HG03060 (cell line): ENCODE measurements around the gene ACRBP.
"Not testable (repeated sequence)": the region's sequence is repeated elsewhere in the genome, so short reads cannot be mapped to it uniquely, and the experiment has no call there.

Experiments
- ATAC-seq: cut with Tn5 transposase; IDR thresholded peaks from one replicate; pipeline ENCODE4 v1.9.1; 2021; ENCODE audit warnings: low read depth, moderate number of reproducible peaks; ENCODE audit not compliant: unreplicated experiment

ACRBP gene

DNA sequence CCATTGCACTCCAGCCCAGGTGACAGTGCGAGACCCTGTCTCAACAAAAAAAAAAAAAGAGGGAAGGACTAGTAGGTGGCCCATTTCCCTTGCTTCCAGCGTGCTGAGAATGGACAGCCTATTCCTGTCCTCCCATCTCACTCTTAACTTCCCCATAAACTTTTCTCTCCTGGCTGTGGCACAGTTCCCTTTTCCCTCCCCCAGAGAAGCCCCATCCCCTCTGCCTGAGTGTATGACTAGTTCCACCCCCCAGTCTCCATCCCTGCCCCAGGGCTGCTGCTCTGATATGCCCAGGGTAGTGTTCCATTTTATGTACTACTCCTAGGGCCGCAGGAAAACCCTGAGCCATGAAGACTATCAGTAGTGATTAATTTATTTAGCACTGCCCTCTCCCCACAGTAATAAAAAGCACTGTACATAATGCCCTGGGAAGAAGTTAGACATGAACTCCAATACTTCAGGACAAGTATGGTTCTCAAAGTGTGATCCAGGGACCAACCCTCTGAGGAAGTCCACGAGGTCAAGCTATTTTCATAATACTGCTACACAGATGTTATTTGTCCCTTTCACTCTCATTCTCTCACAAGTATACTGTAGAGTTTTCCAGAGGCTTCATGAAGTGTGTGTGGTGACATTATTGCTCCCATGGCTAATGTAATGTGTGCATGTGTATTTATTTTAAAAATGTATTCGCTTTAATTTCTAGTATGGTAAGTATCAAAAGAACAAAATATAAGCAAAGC is 28.6 kb downstream of the ACRBP start:
- no peak for ATAC-seq

GRCh38 chr12:6615802-6616201 is 31.4 kb downstream of the ACRBP start:
- ATAC-seq, result no peak

- ATAC-seq, result no peak
Measured at GRCh38 chr12:6614513-6615172, 32.6 kb downstream of the ACRBP start.

DNA sequence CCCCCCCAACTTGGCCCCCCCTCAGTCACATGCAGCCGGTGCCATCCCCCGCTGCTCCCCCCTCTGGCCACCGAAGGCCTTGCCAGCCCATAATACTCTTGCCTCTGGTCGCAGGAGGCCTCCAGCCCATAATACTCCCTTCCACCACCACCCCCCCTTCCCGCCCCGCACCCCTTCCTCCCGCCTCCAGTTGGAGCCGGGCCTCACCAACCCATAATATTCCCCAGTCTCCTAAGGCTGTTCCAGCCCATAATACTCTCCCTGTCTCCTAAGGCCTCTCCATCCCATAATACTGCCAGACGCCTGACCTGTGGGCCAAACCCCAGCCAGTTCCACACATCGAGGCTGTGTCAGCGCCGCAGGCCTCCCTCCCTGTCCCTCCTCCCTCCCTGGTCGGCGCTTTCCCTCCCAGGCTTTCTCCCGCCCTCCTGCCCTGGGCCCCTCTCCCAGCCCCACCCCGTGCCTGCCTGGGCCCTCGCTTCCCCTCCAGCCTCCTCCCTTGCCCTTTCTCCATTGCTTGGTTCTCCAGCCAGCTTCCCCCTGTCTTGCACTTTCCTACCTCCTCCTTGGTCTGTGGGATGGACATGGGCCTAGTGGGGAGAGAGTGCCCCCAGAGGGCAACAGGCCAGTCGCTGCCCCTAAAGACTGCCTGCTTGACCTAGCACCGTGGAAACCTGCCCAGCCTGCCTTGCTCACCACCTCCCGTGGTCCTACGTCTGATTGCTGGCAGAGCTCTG is 33.3 kb downstream of the ACRBP start:
- no peak for ATAC-seq

DNA sequence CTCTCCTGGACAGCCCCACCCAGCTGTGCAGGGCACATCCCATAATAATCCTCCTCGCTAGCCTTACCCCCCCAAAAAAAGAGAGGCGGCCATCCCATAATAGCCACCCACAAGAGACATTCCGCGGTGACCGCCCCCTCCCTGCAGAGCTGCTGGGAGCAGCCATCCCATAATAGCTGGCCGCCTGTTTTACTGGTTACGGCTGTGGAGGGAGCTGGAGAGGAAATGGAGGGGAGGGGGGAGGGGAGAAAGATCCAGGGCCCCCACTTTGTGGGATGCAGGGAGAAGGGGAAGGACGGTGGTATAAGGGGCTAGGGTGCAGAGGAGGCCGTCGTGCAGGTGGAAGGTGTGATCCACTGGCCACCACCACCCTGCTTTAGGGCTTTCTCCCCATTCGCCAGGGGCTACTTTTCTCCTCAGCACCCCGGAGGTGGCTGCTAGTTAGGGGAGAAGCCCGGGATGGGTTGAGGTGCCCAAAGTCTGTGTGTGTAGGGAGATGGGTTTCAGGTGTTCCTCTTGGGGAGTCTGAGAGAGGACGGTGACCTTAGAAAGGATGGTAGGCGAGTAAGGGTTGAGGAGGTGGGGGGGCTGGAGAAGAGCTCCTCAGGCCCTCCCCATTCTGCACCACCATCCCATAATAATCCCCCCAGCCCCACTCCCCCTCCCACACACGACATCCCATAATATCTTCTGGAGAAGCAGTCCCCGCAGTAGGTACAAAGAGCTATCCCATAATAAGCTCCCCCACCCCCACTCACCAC is 34.0 kb downstream of the ACRBP start:
- ATAC-seq, result no peak

GRCh38 chr12:6612652-6613014 is 34.6 kb downstream of the ACRBP start:
- no peak for ATAC-seq

DNA sequence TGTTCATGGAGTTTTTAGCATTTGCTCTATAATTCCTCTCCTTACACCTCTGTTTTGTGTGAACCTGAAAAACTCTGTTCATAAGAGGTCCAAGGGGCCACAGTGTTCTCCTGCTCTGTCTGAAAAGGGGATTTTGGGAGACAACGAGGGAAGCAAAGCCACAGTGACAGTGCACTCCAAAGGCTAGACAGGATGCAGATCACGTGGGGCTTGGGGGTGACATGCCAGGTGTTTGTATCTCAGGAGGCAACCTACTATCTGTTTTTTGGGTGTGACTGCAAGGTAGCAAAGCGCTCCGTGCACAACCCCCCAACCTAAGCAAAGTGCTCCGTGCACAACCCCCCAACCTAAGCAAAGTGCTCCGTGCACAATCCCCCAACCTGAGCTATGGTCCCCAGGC is 35.0 kb downstream of the ACRBP start:
- ATAC-seq, result no peak

DNA sequence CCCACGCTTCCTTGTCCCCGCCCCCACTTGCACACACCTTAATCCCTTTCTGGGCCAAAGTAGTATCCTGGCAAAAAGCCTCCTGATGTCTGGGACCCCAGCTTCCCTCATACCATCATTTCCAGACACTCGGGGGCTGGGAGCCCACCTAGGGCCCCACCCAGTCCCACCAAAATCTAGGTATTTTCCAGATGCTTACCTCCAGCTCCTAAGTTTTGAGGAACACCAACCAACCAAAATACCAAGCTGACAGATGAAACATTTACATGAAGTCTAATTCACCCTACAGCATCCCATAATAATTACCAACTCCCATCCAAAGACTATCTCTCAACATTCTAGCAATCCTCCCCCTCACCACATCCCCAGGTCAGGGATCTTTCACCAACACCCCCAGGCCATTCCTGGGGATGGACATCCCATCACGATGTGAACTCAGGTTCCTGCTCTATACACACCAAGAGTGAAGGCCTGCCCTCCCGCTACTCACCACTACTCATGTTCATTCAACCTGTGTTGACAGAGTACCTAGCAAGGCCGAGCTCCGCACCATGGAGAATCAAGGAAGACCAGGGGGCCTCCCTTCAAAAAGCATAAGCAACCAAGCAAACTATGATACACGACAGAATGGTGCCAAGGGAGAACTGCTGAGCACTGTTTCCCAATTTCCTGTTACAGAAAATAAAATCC is 38.5 kb downstream of the ACRBP start:
- ATAC-seq, result no peak

GRCh38 chr12:6607751-6608591 is 39.3 kb downstream of the ACRBP start:
- ATAC-seq, result no peak

DNA sequence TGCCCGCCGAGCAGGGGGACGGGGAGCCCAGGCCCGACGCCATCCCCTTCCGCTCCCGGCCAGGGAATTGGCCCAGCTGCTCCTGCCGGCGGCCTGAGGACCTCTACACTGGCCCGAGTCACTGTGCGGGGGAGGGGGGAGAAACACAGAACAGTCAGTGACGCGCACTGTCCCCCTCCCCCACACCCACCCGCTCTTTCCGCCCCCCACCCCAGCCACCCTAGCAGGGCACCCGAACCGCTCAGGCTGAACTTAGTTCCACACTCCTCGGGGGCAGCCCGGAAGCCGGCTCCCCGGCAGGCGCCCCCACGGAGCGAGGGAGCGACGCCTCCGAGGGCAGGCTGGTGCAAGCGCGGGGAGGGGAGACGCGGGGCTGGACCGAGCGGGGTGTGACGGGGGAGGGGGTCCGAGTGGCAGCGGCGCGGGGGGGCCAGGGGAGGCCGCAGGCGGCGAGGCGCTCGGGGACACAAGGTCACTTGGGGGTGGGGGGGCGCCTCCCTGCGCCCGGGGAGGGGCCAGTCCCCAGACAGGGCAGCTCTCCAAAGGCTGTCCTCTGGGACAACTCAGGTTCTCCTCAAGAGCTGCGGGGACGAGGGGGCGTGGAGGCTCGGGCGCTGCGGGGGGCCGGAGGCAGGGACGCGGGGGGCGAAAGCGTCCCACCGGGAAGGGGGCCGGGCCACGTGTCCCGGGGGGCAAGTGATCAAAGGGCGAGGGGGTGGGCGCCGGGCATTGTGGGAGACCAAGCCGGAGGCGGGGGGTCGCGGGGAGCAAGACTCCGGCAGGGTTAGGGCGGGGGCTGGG is 40.7 kb downstream of the ACRBP start:
- no peak for ATAC-seq

GRCh38 chr12:6605421-6606330 is 41.6 kb downstream of the ACRBP start:
- ATAC-seq, result no peak

DNA sequence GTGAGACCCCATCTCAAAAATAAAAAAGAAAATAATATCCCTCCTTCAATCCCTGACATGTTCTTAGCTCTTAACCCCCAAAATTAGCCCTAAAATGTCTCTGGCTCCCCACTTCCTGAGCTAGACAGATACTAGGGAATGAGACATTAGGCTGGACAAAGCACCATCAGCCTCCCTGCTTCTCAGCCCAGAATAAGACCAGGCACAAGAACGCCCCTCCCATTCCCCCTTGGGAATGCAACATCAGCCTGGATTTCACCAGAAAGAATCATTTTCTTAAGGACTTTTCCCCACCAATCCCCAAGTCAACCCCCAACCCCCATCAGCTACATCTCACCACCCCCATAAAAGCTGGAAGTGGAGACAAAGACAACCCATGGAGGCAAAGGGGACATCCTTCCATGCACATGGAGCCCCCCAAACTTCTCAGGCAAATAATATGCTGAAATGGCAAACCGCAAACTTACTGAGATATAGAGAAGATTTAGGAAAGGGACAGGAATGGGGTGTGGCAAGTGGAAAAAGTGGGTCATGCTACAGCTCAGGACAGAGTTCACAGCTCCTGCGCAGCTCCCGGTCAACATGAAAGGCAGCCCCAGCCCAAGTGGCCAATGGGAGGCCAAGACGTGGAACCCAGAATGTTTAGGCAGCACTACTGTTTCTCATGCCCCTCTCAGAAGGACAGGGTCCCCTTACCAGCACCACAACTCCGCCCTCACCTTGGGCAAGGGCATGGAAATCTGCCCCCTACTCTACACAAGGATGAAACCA is 42.8 kb downstream of the ACRBP start:
- ATAC-seq, result no peak

GRCh38 chr12:6603095-6603567 is 44.1 kb downstream of the ACRBP start:
- no peak for ATAC-seq

DNA sequence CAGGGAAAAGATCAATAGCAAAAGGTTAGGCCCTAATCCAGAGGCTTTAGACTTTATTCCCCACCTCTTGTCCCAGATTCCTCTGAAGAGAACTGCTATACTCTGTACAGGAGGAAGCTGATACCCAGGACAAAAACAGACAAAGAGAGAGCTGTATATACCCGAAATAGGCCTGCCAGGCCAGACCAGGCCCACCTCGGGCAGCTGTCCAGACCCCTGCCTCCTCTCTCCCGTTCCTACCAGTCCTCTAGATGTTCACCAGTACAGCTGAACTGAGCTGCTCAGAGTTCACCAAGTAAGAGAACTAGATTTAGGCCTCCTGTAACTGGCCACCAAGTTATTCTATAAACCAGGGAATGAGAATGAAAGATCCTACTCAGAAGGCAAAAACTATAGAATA is 44.7 kb downstream of the ACRBP start:
- no peak for ATAC-seq

GRCh38 chr12:6595673-6596072 is 51.6 kb downstream of the ACRBP start:
- ATAC-seq, result not testable (repeated sequence)

GRCh38 chr12:6592087-6592486 is 55.1 kb downstream of the ACRBP start:
- no peak for ATAC-seq
